GM19452 (cell line): ENCODE results near the gene CEP104.
"Not testable (repeated sequence)": the region's sequence is repeated elsewhere in the genome, so short reads cannot be mapped to it uniquely, and the experiment has no call there.

Experiments
- ATAC-seq: cut with Tn5 transposase; IDR thresholded peaks from one replicate; pipeline ENCODE4 v1.9.1; 2021; ENCODE audit not compliant: unreplicated experiment

Gene CEP104

GRCh38 chr1:3828391-3828790, 28.6 kb downstream of the CEP104 start:
- ATAC-seq: no peak

DNA sequence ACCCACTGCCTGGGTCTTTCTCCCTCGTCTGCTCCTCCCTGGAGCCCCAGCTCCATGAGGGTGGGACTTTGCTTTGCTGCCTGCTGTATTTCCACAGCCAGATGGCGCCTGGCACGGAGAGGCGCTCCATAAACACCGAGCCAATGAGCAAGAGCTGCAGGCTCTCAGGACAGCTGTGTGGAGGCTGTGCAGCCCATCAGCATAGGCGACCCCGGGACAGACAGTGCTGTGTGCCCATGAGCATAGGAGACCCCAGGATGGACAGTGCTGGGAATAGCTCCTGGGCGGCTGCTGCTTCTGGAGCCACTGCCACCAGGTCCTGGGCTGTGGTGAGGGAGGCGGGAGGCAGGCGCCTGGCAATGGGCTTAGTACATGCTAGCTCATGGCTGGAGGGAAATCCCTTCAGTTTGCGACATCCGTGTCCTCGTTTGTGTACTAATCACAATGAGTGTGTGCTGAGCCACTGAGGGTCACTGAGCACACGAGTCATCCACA, 29.2 kb downstream of the CEP104 start:
- ATAC-seq: no peak

- ATAC-seq: no peak
Measured at GRCh38 chr1:3825356-3825755, 31.7 kb downstream of the CEP104 start.

GRCh38 chr1:3824650-3825049, 32.4 kb downstream of the CEP104 start:
- ATAC-seq: no peak

DNA sequence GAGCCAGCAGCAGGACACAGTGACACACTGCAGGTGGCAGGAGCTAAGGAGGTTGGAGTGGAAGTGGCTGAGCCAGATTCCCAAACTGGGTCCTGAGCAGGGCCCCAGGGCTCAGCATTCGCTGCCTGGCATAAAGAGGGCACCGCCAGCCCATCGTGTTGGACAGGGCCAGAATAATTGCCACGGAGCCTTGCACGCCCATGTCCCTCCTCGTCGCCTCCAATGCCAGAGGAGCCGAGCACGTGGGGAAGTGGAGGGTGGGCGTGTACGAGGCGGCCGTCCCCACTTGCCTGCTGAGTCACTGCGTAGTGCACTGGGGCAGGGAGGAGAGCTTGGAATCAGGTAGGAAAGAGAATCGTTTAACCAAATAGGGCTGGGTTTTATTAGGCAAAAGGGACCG, 34.6 kb downstream of the CEP104 start:
- no peak for ATAC-seq

GRCh38 chr1:3821908-3822307, 35.1 kb downstream of the CEP104 start:
- no peak for ATAC-seq

GRCh38 chr1:3821447-3821846, 35.6 kb downstream of the CEP104 start:
- no peak for ATAC-seq

- no peak for ATAC-seq
Measured at GRCh38 chr1:3821004-3821403, 36.0 kb downstream of the CEP104 start.

- no peak for ATAC-seq
Measured at GRCh38 chr1:3820316-3820715, 36.7 kb downstream of the CEP104 start.

DNA sequence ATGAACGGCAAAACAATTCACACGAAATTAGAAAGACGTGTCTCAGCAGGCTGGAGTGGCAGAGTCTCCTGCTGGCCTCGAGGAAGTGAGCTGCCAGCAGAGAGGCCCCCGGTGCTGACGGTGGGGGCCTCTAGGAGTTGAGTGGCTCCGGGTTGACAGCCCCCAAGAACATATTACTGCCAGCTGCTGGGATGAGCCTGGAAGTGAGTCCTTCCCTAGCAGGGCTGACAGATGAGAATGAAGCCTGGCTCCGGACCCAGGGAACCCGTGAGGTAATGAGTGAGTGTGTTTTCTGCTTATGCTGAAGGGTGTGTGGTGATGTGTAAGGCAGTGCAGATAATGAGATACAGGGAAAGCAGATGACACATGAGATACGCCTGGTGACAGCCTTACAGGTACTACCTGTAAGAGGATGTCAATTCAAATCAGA, 37.2 kb downstream of the CEP104 start:
- ATAC-seq: no peak

DNA sequence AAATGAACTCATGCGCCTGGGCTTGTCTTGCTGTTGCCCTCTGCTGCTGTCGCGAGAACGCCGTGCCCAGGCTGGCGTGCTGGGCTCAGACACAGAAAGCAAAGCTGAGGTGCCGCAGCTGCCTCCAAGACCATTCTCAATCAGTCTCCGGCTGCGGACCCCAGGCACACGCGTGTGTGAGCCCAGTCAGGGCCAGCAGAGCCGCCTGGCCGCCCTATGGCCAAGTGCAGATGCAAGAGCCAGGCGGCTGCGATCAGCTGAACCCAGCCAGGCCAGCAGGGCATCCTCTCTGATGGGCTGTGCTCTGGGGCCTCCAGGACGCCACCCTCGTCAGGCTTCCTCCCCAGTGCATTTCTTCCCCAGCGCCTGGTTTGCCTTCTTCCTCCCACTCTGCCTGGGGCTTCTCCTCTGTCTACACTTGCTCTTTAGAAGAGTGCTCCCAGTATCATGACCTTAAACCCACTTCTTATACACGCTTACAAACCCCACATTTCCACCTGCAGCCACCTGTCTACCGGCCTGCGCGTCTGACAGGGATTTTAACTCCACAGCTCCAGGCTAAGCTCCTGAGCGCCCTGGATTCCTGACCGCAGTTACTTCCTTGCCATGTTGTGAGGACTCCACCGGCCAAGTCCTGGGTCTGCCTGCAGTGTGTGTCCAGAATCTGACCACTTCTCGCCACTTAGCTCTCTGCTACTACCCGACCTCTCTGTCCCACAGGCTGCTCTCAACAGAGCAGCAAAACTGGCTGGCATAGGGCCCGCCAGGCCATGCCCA, 39.0 kb downstream of the CEP104 start:
- no peak for ATAC-seq

DNA sequence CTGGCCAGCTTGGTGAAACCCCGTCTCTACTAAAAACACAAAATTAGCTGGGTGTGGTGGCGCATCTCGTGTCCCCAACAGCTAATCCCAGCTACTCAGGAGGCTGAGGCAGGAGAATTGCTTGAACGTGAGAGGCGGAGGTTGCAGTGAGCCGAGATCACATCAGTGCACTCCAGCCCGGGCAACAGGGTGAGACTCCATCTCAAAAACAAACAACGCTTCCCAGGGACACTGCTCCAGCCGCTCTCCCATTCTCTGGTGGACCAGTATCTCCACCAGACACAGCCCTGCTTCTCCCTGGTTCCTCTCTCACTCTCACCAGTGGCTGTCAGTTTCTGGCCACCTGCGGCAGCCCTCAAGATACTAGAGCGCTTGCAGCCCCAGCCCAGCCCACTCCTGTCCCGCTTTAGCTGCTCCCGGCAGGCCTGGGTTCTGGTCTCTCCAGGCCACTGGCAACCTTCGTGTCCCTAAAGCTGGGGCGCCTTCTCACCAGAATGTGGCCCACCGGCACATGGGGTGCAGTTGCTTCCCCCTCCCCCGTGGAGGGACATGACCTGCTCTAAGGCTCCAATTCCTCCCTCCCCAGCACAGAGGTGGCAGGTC, 39.8 kb downstream of the CEP104 start:
- ATAC-seq: no peak

DNA sequence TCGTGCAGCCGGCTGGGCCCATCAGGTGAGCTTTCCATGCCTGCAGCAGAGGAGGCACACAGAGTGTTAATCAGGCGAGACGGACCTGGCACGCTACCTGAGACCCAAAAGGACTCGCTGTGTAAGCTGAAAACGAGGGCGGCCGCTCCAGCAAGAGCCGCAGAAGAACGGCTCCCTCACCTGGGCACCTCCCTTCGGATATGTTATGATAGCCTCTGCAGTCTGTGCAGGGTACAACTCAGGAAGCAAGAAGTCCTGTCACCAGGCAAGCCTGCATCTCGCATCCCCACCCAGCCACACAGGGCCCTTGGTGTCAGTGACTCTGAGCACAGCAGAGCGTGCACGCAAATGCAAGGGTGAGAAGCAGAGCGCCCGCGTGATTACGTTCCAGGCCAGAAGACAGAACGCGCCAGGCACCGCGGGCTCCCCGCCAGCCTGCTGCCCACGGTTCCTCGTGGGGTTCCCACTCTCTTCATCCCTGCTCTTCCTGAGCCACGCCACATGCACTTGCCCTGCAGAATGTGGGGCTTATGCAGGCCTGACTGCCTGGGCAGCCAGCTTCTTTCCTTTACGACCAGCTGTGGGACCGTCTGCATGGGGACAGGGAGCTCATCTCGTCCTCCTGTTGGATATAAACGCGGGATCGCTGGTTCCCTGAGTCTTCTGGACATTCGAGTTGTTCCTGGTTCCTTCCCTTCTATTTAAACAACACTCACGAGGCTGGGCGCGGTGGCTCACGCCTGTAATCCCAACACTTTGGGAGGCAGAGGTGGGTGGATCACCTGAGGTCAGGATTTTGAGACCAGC, 40.5 kb downstream of the CEP104 start:
- no peak for ATAC-seq

GRCh38 chr1:3814771-3815561, 42.0 kb downstream of the CEP104 start:
- ATAC-seq: no peak

DNA sequence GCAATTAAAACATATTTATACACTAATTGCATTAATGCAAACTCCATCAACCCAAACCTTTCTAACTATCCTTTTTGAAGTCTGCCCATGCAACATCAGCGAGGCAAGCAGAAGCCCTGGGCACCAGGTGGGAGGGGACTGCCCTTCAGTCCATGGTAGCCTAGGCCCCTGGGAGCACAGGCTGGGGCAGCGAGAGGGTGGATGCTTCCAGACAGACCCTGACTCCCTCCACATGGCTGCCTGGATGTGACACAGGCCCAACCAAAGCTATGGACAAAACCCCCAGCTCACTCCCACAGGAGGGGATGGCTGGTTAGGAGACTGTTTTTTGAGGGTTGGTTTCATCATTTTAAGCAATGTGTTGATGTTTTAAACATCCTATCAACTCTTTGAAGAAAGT, 42.9 kb downstream of the CEP104 start:
- ATAC-seq: no peak

- ATAC-seq: no peak
Measured at GRCh38 chr1:3811595-3811911, 45.5 kb downstream of the CEP104 start.

DNA sequence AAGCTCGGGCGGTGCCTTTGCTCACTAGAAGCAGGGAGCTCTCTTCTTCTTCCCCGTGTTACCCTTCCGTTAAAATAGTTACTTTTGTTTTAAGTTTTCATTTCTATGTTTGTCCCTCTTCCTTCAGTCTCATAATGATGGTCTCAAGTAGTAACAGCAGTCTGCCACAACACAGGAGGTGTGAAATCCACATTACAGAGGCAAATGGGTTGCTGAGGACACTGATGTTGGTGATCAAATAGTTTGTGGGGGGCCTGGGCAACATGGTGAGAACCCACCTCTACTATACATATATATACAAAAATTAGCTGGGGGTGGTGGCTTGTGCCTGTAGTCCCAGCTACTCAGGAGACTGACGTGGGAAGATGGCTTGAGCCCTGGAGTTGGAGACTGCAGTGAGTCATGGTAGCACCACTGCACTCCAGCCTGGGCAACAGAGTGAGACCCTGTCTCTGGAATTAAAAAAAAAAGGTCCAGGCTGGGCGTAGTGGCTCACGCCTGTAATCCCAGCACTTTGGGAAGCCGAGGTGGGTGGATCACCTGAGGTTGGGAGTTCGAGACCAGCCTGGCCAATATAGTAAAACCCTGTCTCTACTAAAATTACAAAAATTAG, 46.8 kb downstream of the CEP104 start:
- ATAC-seq: not testable (repeated sequence)

GRCh38 chr1:3809680-3810079, 47.3 kb downstream of the CEP104 start:
- ATAC-seq: no peak

GRCh38 chr1:3807769-3808168, 49.2 kb downstream of the CEP104 start:
- no peak for ATAC-seq

DNA sequence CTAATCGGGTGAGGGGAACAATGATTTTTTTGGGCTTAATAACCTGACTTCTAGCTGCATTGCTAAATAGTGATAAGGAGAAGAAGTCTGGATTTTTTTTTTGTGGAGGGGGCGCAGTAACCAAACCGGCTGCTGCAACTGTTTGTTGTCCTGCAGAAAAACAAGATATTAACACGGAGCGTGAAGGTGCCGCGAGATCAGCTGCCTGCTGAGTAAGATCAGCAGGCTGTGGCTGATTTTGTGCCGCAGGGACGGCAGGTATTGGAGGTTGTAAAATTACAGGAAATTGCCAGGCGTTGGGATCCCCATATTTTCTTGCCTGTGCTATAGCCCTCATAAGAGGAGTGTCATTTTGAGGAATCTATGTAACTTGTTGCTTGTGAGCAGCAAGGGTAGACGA, 52.0 kb downstream of the CEP104 start:
- ATAC-seq: no peak

DNA sequence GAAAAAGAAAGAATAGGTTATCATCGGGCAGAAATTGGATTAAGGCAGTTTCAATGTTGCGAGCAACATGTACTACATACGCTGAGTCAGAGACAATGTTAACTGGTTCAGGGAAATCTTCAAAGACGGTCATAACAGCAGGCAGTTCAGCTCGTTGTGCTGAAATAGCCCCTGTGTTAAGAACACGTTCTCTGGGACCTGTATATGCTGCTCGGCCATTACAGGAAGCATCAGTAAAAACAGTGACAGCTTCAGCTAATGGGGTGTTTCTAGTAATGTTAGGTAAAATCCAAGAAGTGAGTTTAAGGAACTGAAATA, 52.4 kb downstream of the CEP104 start:
- ATAC-seq: not testable (repeated sequence)
